Upper lobe of left lung (tissue), 6 donors: Measurements from ENCODE around the gene ANKDD1B. TPM values are rescaled to one million over a fixed set of nuclear protein-coding genes. Genes with fewer than 3 reads are reported as not detected.
A peak's percentile ranks its signal among the peaks of the same experiment; 100 is the strongest.

Experiments used
- ATAC-seq, 2 donors: fragments of 200-7000 bp; cut with Tn5 transposase; one replicate each; pipeline ENCODE4 v1.9.1; 2022; ENCODE audit warnings: mild to moderate bottlenecking in 2 of 2, moderate library complexity in 2 of 2; ENCODE audit not compliant: low FRiP score in 2 of 2
- DNase-seq, 2 donors: peaks; one replicate each; pipeline ENCODE4 v3.0.0-alpha.2; 2019 to 2020
- H3K27ac ChIP-seq, 4 donors: fragments of 200-600 bp; sonication (generic); one replicate each; pipeline ENCODE4 v1.5.1; 2016 to 2019
- H3K27me3 ChIP-seq, 4 donors: fragments of 200-600 bp; sonication (generic); one replicate each; pipeline ENCODE4 v1.5.1; 2017 to 2019
- H3K36me3 ChIP-seq, 4 donors: fragments of 200-600 bp; sonication (generic); one replicate each; pipeline ENCODE4 v1.5.1; 2016 to 2019
- H3K4me1 ChIP-seq, 4 donors: fragments of 200-600 bp; sonication (generic); one replicate each; pipeline ENCODE4 v1.5.1; 2018 to 2019
- H3K4me3 ChIP-seq, 4 donors: fragments of 200-600 bp; sonication (generic); one replicate each; pipeline ENCODE4 v1.5.1; 2017 to 2019; ENCODE audit warnings: mild to moderate bottlenecking in 2 of 4, moderate library complexity in 1 of 4
- H3K9me3 ChIP-seq, 4 donors: fragments of 200-600 bp; sonication (generic); one replicate each; pipeline ENCODE4 v1.5.1; 2018 to 2019
- CTCF ChIP-seq, 6 experiments: fragments of 450-650 bp in 4 of 6; fragments of 200-600 bp in 2 of 6; sonication (generic) in 2 of 6; IDR thresholded peaks; one replicate each; pipeline ENCODE4 v1.5.1; 2016 to 2019; ENCODE audit warnings: antibody characterized with exemption in 6 of 6
- EP300 ChIP-seq, 4 donors: sonication (generic); formaldehyde crosslinking; IDR thresholded peaks; one replicate each; pipeline ENCODE4 v1.5.1; 2017; ENCODE audit warnings: antibody characterized with exemption in 4 of 4, control low read depth in 2 of 4
- POLR2A ChIP-seq, 4 donors: fragments of 450-650 bp; IDR thresholded peaks; one replicate each; pipeline ENCODE4 v1.5.1; 2016 to 2017; ENCODE audit warnings: antibody characterized with exemption in 4 of 4, mild to moderate bottlenecking in 2 of 4
- POLR2AphosphoS5 ChIP-seq, 2 donors: sonication (generic); formaldehyde crosslinking; IDR thresholded peaks; one replicate each; pipeline ENCODE4 v1.5.1; 2017; ENCODE audit warnings: antibody characterized with exemption in 2 of 2
- WGBS, 2 donors: methylation state at CpG; one replicate each; pipeline ENCODE4 v1.1.5; 2017 to 2018; 5-methylcytosine and 5-hydroxymethylcytosine counted together
- total RNA-seq, 6 donors: library from RNA; depleted of rRNA in 4 of 6; stranded (reverse); fragments of >200 nt in 4 of 6; gene quantifications; one replicate each; pipeline versions ENCODE4 v1.1.0 to v1.2.1, GENCODE V29; 2016 to 2021
- donor health status: DM: no; HTN: no; CAD: no; lungs with moderate emphysema.
- donor health status: DM: no; HTN: yes; CAD: no; lungs with severe emphysema.

The ANKDD1B gene
- total RNA-seq, 6 donors from 2014 or later = 0.67 to 7.3 (median 4.4) TPM

GRCh38 chr5:75617736-75618352, 6.6 kb downstream of the ANKDD1B start:
- H3K27ac ChIP-seq = peak overlapping the region in 2 of 4 donors; percentile 37 to 68
- DNase-seq (no peak), ATAC-seq (no peak)
- no peaks in the 10 kb centered on the region for H3K9me3 ChIP-seq
- H3K4me3 ChIP-seq = no peak overlapping the region
- no peaks in the 10 kb centered on the region for H3K36me3 ChIP-seq
- WGBS, 2 donors = 69 to 82% methylated on average over 5 of the region's 5 CpGs
- TF ChIP-seq POLR2AphosphoS5 (IDR thresholded peaks at IDR 0.05) = no peak
- no peak for TF ChIP-seq CTCF (IDR thresholded peaks at IDR 0.05)
- no peak for TF ChIP-seq EP300 (IDR thresholded peaks at IDR 0.05)
- TF ChIP-seq POLR2A (IDR thresholded peaks at IDR 0.05) = no peak
- no peaks in the 10 kb centered on the region for H3K27me3 ChIP-seq
- peaks cover 0 to 16% (median 6%) of the 10 kb centered on the region in 4 donors for H3K4me1 ChIP-seq

- TF ChIP-seq CTCF (IDR thresholded peaks at IDR 0.05) (no peak), POLR2A (IDR thresholded peaks at IDR 0.05) (no peak), POLR2AphosphoS5 (IDR thresholded peaks at IDR 0.05) (no peak), EP300 (IDR thresholded peaks at IDR 0.05) (no peak)
- Histone ChIP-seq H3K36me3 (no peaks in the 10 kb centered on the region), H3K27me3 (no peaks in the 10 kb centered on the region), H3K27ac (no peak overlapping the region), H3K4me1 (peaks cover 0 to 29% (median 6%) of the 10 kb centered on the region in 4 donors), H3K4me3 (no peak overlapping the region), H3K9me3 (no peaks in the 10 kb centered on the region)
- 65 to 66% methylated on average over 4 of the region's 4 CpGs for WGBS, 2 donors
- no peak for DNase-seq
- ATAC-seq = no peak
Measured at GRCh38 chr5:75620184-75620959, 9.1 kb downstream of the ANKDD1B start.

- H3K4me1 ChIP-seq = peaks cover 0 to 24% (median 0%) of the 10 kb centered on the region in 4 donors
- ATAC-seq = peak; percentile 68 to 86
- no peaks in the 10 kb centered on the region for H3K27me3 ChIP-seq
- 69 to 71% methylated on average over 4 of the region's 4 CpGs for WGBS, 2 donors
- no peaks in the 10 kb centered on the region for H3K9me3 ChIP-seq
- peak; percentile 34 to 73 for TF ChIP-seq POLR2AphosphoS5 (IDR thresholded peaks at IDR 0.05)
- TF ChIP-seq POLR2A (IDR thresholded peaks at IDR 0.05) = no peak
- peak in 2 of 4 donors; percentile 34 to 92 for TF ChIP-seq EP300 (IDR thresholded peaks at IDR 0.05)
- no peak for TF ChIP-seq CTCF (IDR thresholded peaks at IDR 0.05)
- H3K4me3 ChIP-seq = no peak overlapping the region
- peak overlapping the region; percentile 45 to 70 (median 68) for H3K27ac ChIP-seq
- peak in 1 of 2 donors; percentile 50 for DNase-seq
- H3K36me3 ChIP-seq = no peaks in the 10 kb centered on the region
Measured at GRCh38 chr5:75622564-75622963, 11.3 kb downstream of the ANKDD1B start.

DNA sequence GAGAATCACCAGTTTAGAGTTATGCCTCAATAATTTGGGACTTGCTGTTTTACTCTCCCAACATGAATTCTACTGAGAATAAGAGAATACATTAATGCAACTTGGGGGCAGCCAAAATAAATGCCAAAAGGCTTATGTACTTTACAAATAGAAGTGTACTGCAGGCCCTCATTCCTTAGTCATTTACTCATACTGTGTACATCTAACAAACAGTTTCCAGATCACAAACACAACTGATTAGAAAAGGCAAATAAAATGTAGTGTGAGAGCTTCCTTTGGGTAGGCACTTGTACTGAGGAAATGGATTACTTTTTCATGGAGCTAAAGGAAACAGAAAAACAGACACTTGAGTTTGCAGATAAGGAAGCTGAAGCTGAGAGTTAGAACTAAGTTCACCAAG, 12.6 kb downstream of the ANKDD1B start:
- ATAC-seq = peak in 1 of 2 donors; percentile 26
- DNase-seq = no peak
- H3K4me3 ChIP-seq = no peak overlapping the region
- H3K4me1 ChIP-seq = peaks cover 0 to 20% (median 0%) of the 10 kb centered on the region in 4 donors
- TF ChIP-seq EP300 (IDR thresholded peaks at IDR 0.05) = peak in 1 of 4 donors; percentile 14
- TF ChIP-seq CTCF (IDR thresholded peaks at IDR 0.05) = no peak
- H3K27me3 ChIP-seq = no peaks in the 10 kb centered on the region
- H3K27ac ChIP-seq = peak overlapping the region in 3 of 4 donors; percentile 66 to 70 (median 69)
- no peaks in the 10 kb centered on the region for H3K9me3 ChIP-seq
- no peaks in the 10 kb centered on the region for H3K36me3 ChIP-seq
